Measurements from ENCODE around the gene UBE2J1.

UBE2J1 gene

DNA sequence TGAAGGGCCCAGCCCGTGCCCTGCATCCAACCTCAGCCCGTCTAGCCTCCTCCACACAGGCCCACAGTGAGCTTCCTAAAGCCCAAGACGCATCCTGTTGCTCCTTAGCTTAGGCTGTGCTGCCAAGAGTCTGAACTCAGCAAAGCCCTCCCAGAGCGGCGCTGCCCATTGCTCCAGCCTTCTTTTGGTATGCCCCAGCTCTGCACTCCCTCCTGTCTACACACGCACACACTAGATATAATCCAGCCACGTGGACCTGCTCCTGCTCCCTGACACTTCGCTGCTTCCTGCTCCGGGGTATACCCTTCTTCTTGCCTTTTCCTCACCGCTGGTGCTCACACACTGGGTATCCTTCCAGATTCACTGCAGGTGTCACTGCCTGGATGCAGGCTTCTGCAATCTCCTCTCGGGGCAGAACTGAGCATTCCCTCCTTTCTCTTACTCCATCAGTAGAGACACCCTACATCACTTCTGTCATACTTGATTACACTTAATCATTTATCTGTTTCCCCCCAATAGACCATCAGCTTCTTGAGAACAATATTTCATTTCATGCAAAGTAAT is 61.2 kb downstream of the UBE2J1 start:
- no peak overlapping the region for H3K9ac ChIP-seq (ENCODE audit: low read length)
- H2BK5ac ChIP-seq (ENCODE audit: low read length), result no peak overlapping the region
- H3K4me2 ChIP-seq (ENCODE audit: low read length), result no peak overlapping the region
- H3K18ac ChIP-seq (ENCODE audit: low read length), result no peak overlapping the region
- no peak overlapping the region for H2BK120ac ChIP-seq (ENCODE audit: low read depth, low read length)
- H3K79me1 ChIP-seq (ENCODE audit: low read length), result no peaks in the 10 kb centered on the region
- no peak overlapping the region for H2BK15ac ChIP-seq (replicated peaks; ENCODE audit: low read depth)
- no peaks in the 10 kb centered on the region for H3K27me3 ChIP-seq (ENCODE audit: insufficient read depth, low read length, poor library complexity)
- H3K27ac ChIP-seq (ENCODE audit: low read depth, low read length), result no peak overlapping the region
- no peak overlapping the region for H3K4ac ChIP-seq (ENCODE audit: low read depth, low read length)
- WGBS (ENCODE audit: extremely low coverage, insufficient coverage, low lambda C conversion rate), result no CpG with 5 or more reads among the region's 11 CpGs
- H3K79me2 ChIP-seq (ENCODE audit: control insufficient read depth, insufficient read depth, low read length), result no peaks in the 10 kb centered on the region
- no peak overlapping the region for H3K4me3 ChIP-seq (ENCODE audit: low read length)
- H4K8ac ChIP-seq (ENCODE audit: low read depth, low read length), result no peak overlapping the region
- no peak overlapping the region for H3K23ac ChIP-seq (ENCODE audit: low read length)
- no peaks in the 10 kb centered on the region for H3K4me1 ChIP-seq (ENCODE audit: control insufficient read depth, low read depth, low read length)
- no peak for DNase-seq
- no peak overlapping the region for H2AK5ac ChIP-seq (ENCODE audit: low read length)
- no peak overlapping the region for H4K5ac ChIP-seq (ENCODE audit: low read length)
- no peaks in the 10 kb centered on the region for H3K36me3 ChIP-seq (ENCODE audit: control insufficient read depth, insufficient read depth, low read length)
- H3K56ac ChIP-seq (ENCODE audit: low read length), result no peak overlapping the region

DNA sequence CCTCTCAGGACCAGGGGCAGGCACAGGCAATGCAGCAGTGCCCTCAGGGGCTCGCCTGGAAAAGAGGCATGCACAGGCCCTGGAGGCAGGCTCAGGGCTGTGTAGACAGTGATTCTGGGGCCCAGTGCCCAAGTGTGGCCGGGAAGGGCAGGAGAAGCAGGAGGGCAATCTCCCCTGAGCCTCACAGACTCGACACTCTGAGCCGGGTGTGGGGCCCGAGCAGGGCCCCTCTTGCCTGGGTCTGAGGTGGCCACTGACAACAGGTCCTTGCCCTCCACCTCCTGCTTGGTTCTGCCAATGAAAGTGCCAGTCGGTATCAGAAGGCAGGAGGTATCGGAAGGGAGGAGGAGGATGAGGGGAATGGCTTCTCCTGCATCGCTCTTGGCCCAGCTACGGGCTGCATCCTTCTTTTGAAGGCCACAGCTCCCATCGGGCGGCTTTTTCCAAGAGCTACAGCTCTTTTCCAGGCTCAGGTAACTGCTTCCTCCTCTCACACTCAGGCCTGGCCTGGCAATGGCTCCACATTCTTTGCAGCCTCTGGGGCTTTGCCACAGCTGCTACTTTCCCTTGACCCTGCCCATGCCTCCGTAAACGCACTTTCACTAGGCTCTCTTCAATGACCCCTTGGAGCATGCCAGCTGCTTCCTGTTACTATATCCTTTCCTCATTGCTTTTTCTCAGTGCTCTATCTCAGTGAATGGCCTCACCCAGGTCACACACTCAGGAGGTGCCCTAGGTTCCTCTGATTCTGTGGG is 61.9 kb downstream of the UBE2J1 start:
- no peak for DNase-seq
- Histone ChIP-seq H3K4ac (ENCODE audit: low read depth, low read length) (no peak overlapping the region), H4K5ac (ENCODE audit: low read length) (no peak overlapping the region), H3K4me2 (ENCODE audit: low read length) (no peak overlapping the region), H3K27ac (ENCODE audit: low read depth, low read length) (no peak overlapping the region), H2BK5ac (ENCODE audit: low read length) (no peak overlapping the region), H3K27me3 (ENCODE audit: insufficient read depth, low read length, poor library complexity) (no peaks in the 10 kb centered on the region), H3K23ac (ENCODE audit: low read length) (no peak overlapping the region), H2BK120ac (ENCODE audit: low read depth, low read length) (no peak overlapping the region), H3K4me3 (ENCODE audit: low read length) (no peak overlapping the region), H3K79me2 (ENCODE audit: control insufficient read depth, insufficient read depth, low read length) (no peaks in the 10 kb centered on the region), H3K56ac (ENCODE audit: low read length) (no peak overlapping the region), H3K4me1 (ENCODE audit: control insufficient read depth, low read depth, low read length) (no peaks in the 10 kb centered on the region), H4K8ac (ENCODE audit: low read depth, low read length) (no peak overlapping the region), H3K79me1 (ENCODE audit: low read length) (no peaks in the 10 kb centered on the region), H3K36me3 (ENCODE audit: control insufficient read depth, insufficient read depth, low read length) (no peaks in the 10 kb centered on the region), H3K9ac (ENCODE audit: low read length) (no peak overlapping the region), H3K18ac (ENCODE audit: low read length) (no peak overlapping the region), H2AK5ac (ENCODE audit: low read length) (no peak overlapping the region), H2BK15ac (replicated peaks; ENCODE audit: low read depth) (no peak overlapping the region)
- WGBS (ENCODE audit: extremely low coverage, insufficient coverage, low lambda C conversion rate), result no CpG with 5 or more reads among the region's 13 CpGs

DNA sequence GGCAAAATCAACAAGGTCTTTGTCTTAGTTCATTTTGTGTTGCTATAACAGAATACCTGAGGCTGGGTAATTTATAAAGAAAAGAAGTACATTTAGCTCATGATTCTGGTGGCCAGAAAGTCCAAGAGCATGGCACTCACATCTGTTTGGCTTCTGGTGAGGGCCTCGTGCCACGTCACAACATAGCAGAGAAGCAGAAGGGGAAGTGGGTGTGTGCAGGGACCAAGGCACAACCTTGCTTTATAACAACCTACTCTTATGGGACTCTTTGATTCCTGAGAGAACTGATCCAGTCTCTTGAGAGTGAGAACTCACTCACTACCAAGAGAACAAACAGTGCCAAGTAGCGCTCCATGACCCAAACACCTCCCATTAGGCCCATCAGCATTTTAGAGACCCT is 62.8 kb downstream of the UBE2J1 start:
- Histone ChIP-seq H3K36me3 (ENCODE audit: control insufficient read depth, insufficient read depth, low read length) (no peaks in the 10 kb centered on the region), H3K56ac (ENCODE audit: low read length) (no peak overlapping the region), H4K5ac (ENCODE audit: low read length) (no peak overlapping the region), H3K27ac (ENCODE audit: low read depth, low read length) (no peak overlapping the region), H2AK5ac (ENCODE audit: low read length) (no peak overlapping the region), H2BK120ac (ENCODE audit: low read depth, low read length) (no peak overlapping the region), H2BK5ac (ENCODE audit: low read length) (no peak overlapping the region), H3K9ac (ENCODE audit: low read length) (no peak overlapping the region), H3K27me3 (ENCODE audit: insufficient read depth, low read length, poor library complexity) (no peaks in the 10 kb centered on the region), H3K18ac (ENCODE audit: low read length) (no peak overlapping the region), H3K23ac (ENCODE audit: low read length) (no peak overlapping the region), H3K4me2 (ENCODE audit: low read length) (no peak overlapping the region), H3K4me3 (ENCODE audit: low read length) (no peak overlapping the region), H3K4me1 (ENCODE audit: control insufficient read depth, low read depth, low read length) (no peaks in the 10 kb centered on the region), H3K4ac (ENCODE audit: low read depth, low read length) (no peak overlapping the region), H4K8ac (ENCODE audit: low read depth, low read length) (no peak overlapping the region), H3K79me2 (ENCODE audit: control insufficient read depth, insufficient read depth, low read length) (no peaks in the 10 kb centered on the region), H3K79me1 (ENCODE audit: low read length) (no peaks in the 10 kb centered on the region), H2BK15ac (replicated peaks; ENCODE audit: low read depth) (no peak overlapping the region)
- DNase-seq, result no peak
- WGBS (ENCODE audit: extremely low coverage, insufficient coverage, low lambda C conversion rate), result no CpG with 5 or more reads among the region's 3 CpGs

DNA sequence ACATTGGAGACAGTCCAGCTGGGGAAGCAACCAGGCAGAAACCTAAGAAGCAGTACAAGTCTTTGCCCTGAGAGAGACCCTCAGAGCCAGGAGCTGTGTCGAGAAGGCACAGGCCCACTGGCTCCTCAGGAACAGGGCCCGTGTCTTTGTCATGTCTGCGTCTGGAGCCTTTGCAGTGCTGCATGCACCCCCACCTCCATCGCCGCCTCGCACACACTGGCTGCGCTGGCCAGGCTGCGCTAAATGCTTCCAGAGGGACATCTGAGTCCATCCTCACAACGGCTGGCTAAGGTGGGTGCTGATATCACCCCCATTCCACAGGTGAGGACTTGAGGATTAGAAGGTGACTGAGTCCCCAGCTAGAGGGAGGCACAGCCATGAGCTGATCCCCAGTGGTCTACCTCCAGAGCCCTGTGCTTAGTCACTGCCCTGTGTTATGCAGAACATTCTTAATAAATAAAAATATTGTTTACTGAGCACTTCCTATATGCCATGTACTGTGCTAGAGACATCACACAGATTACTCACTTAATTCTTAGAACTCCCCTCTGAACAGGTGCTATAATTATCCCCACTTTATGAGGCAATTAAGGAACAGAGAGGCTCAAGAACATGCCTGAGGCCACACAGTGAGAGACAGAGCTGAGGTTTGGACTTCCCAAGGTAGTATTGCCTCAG is 65.0 kb downstream of the UBE2J1 start:
- no peaks in the 10 kb centered on the region for H3K79me2 ChIP-seq (ENCODE audit: control insufficient read depth, insufficient read depth, low read length)
- H3K18ac ChIP-seq (ENCODE audit: low read length), result no peak overlapping the region
- H4K8ac ChIP-seq (ENCODE audit: low read depth, low read length), result no peak overlapping the region
- H3K9ac ChIP-seq (ENCODE audit: low read length), result no peak overlapping the region
- no peak for DNase-seq
- no peak overlapping the region for H2BK5ac ChIP-seq (ENCODE audit: low read length)
- no peaks in the 10 kb centered on the region for H3K79me1 ChIP-seq (ENCODE audit: low read length)
- H3K4me3 ChIP-seq (ENCODE audit: low read length), result no peak overlapping the region
- no peak overlapping the region for H2AK5ac ChIP-seq (ENCODE audit: low read length)
- H3K27ac ChIP-seq (ENCODE audit: low read depth, low read length), result no peak overlapping the region
- WGBS (ENCODE audit: extremely low coverage, insufficient coverage, low lambda C conversion rate), result no CpG with 5 or more reads among the region's 9 CpGs
- no peak overlapping the region for H3K4ac ChIP-seq (ENCODE audit: low read depth, low read length)
- H3K23ac ChIP-seq (ENCODE audit: low read length), result no peak overlapping the region
- no peaks in the 10 kb centered on the region for H3K4me1 ChIP-seq (ENCODE audit: control insufficient read depth, low read depth, low read length)
- no peak overlapping the region for H2BK120ac ChIP-seq (ENCODE audit: low read depth, low read length)
- no peak overlapping the region for H4K5ac ChIP-seq (ENCODE audit: low read length)
- H3K36me3 ChIP-seq (ENCODE audit: control insufficient read depth, insufficient read depth, low read length), result no peaks in the 10 kb centered on the region
- no peak overlapping the region for H3K56ac ChIP-seq (ENCODE audit: low read length)
- H3K4me2 ChIP-seq (ENCODE audit: low read length), result no peak overlapping the region
- no peaks in the 10 kb centered on the region for H3K27me3 ChIP-seq (ENCODE audit: insufficient read depth, low read length, poor library complexity)
- H2BK15ac ChIP-seq (replicated peaks; ENCODE audit: low read depth), result no peak overlapping the region

DNA sequence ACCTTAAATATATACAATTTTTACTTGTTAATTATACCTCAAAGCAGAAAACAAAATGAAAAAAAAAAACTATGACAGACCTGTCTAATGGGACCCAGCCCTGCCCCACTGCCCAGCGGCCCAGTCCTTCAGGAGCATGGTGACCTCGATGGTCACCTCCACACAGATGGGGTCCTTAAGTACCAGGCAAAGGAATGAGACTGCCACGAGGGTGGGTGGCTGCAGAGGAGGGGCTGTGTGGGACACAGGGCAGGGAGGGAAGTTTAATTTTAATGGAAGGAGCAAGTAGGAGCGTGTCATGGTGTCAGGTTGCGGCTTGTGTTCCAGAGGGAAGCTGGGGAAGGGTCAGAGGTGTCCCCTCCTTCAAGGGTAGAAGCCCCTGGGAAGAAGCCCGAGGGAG is 66.0 kb downstream of the UBE2J1 start:
- no peak for DNase-seq
- Histone ChIP-seq H3K4ac (ENCODE audit: low read depth, low read length) (no peak overlapping the region), H2BK15ac (replicated peaks; ENCODE audit: low read depth) (no peak overlapping the region), H3K23ac (ENCODE audit: low read length) (no peak overlapping the region), H3K79me2 (ENCODE audit: control insufficient read depth, insufficient read depth, low read length) (no peaks in the 10 kb centered on the region), H3K27me3 (ENCODE audit: insufficient read depth, low read length, poor library complexity) (no peaks in the 10 kb centered on the region), H2BK5ac (ENCODE audit: low read length) (no peak overlapping the region), H3K36me3 (ENCODE audit: control insufficient read depth, insufficient read depth, low read length) (no peaks in the 10 kb centered on the region), H3K79me1 (ENCODE audit: low read length) (no peaks in the 10 kb centered on the region), H3K4me2 (ENCODE audit: low read length) (no peak overlapping the region), H3K9ac (ENCODE audit: low read length) (no peak overlapping the region), H3K18ac (ENCODE audit: low read length) (no peak overlapping the region), H3K27ac (ENCODE audit: low read depth, low read length) (no peak overlapping the region), H3K56ac (ENCODE audit: low read length) (no peak overlapping the region), H2AK5ac (ENCODE audit: low read length) (no peak overlapping the region), H4K5ac (ENCODE audit: low read length) (no peak overlapping the region), H4K8ac (ENCODE audit: low read depth, low read length) (no peak overlapping the region), H3K4me3 (ENCODE audit: low read length) (no peak overlapping the region), H2BK120ac (ENCODE audit: low read depth, low read length) (no peak overlapping the region), H3K4me1 (ENCODE audit: control insufficient read depth, low read depth, low read length) (no peaks in the 10 kb centered on the region)
- no CpG with 5 or more reads among the region's 6 CpGs for WGBS (ENCODE audit: extremely low coverage, insufficient coverage, low lambda C conversion rate)
